DMS153 (cell line): Measurements from ENCODE around the gene BEND6.

ENCODE experiments used
- DNase-seq: peaks from one replicate; lab custom pipeline; 2025; lab: John Stamatoyannopoulos, UW

Gene BEND6, protein sequence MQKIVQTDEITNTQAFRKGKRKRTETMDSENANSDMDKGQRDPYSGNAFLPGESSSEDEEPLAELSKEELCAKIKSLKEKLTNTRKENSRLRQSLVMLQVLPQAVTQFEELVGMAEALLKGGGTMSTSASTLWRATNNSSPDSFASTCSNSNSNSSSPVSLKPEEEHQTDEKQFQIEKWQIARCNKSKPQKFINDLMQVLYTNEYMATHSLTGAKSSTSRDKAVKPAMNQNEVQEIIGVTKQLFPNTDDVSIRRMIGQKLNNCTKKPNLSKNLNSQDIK

DNA sequence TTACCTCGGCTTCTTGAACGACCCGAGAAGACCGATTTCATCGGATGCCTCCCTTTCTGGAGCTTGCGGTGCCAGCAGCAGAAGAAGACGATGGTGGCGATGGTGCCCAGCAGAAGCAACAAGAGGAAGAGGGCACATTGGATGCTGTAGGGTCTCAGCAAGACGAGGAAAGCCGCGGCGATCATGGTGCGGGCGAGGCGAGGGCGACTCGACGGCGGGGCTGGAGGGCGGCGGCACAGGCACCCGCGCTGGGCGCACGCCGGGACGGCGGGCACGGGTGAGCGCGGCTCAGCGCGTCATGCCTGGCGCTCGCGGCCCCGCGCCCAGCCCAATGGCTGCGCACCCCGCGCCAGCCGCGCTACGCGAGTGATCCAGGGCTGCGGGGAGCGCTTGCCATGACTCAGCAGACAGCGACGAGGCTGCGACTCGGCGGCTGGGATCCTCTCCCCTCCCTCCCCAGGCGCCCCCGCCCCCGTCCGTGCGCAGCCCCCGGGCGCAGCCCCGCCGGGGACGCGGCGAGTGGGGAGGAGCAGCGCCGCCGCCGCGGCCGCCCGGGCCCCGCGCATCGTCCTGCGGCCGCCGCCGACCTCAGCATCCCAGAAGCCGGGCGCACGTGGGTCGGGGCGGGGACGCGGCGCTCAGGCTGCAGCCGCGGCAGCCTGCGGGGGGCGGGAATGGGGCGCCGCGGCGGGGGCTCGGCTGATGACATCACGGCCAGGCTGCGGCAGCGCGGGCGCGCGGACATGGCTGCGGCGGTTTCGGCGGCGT is at the start of gene BEND6:
Gene BEND6 (plus strand): TSS at position 705 of the 768 bp plus-strand sequence. CDS start 26,704 bp downstream, outside the sequence.
- no peak for DNase-seq

DNA sequence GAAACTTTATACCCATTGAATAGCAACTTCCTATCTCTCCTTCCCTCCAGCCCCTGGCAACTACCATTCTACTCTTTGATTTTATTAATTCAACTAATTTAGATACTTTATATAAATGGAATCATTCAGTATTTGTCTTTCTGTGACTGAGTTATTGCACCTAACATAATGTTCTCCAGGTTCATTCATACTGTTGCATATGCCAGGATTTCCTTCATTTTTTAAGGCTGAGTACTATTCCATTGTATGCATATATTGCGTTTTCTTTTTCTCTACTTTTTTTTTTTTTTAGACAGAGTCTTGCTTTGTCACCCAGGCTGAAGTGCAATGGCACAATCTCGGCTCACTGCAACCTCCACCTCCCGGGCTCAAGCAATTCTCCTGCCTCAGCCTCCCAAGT is 49.5 kb upstream of the BEND6 start:
- DNase-seq: no peak

DNA sequence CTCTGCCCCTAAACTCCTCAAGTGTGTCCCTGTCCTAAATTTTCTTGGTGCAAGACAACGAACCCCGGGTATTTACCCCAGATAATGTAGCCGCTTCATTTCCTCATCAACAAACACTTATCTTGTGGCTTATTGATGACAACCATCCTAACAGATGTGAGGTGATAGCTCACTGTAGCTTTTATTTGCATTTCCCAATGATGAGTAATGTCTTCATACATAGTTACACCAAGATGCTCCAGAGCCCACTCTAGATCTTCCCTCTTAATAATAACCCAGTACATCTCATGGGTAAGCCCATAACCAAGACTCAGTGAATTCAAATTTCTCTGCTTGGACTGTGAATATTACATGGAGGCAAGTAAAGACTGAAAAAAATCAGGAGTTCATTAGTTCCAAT is 48.2 kb upstream of the BEND6 start:
- no peak for DNase-seq

DNA sequence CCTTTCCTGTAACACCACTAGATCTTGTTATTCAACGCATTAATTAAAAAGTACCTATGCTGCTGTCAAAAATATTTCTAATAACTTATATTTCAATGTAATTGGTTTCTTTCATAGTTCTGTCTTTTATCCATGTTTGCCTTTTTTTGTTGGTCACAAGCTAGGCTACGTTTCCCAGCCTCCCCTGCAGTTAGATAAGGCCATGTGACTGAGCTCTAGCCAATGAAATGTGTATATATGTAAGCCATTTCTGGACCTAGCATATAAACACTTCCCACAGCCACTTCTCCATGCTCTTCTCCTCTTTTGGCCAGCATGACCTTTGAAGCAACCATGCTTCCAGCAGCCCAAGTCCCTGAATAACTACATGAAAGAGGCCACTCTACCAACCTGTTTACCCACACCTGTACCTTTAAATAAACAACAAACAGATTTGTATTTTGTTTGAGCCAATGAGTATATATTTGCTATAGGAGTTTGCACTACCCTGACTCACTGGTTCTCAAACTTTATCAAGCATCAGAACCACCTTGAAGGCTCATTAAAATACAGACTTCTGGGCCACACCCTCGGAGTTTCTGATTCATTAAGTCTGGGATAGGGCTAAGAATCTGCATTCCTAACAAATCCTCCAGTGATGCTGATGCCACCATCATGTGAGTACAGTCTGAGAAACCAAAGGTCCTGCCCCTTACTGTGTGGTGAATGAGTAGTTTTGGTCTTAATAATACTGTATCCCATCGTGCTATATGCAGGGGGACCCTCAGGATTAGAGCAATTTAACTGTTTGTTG is 45.6 kb upstream of the BEND6 start:
- DNase-seq: no peak

DNA sequence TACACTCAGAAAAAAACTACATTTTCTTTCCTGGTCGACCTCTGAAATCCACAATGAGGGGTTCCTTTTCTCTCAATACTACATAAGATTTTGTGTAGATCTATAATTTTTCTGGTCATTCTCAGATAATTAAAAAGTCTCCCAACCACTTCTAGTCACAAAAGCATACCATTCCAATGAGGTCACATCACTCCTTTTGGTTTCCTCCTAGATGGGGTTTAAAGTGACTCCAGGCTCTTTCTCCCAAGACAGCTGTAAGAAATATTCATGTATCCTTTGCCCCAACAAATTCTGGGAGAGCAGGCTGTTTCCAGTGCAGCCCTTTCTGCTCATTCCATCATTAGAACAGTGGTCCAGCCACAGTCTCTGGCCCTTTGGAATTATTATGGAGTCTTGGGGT is 43.1 kb upstream of the BEND6 start:
- no peak for DNase-seq

DNA sequence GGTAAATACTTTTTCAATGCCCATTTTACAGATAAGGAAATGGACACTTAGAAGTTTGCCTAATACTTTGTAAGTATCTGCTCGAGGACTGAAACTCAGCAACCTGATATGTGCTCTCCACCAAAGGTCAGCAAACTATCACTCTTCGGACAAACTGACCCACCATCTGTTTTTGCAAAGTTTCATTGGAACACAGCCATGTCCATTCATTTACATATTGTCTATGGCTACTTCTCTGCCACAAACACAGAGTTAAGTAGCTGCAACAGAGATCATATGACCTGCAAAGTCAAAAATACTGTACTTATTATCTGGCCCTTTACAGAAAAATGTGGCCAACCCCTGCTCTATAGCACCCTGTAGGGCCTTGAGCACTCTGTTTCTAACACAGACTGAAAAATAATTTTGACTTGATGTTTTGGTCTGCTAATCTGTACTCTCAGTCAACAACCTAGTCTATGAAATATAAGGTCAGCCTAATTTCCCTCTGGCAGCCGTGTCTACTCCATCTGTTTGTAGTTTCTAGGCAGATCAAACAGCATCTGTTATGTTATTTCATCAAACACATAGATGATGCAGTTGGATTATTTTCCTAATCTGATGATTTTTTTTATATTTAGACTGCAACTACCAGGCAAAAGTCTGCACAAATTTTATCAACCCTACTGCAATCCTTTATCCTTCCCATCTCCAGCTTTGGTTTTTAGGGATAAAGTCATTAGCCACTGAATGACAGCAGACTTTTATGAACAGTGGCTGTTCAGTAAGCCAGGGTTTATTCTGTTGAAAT is 41.4 kb upstream of the BEND6 start:
- no peak for DNase-seq

DNA sequence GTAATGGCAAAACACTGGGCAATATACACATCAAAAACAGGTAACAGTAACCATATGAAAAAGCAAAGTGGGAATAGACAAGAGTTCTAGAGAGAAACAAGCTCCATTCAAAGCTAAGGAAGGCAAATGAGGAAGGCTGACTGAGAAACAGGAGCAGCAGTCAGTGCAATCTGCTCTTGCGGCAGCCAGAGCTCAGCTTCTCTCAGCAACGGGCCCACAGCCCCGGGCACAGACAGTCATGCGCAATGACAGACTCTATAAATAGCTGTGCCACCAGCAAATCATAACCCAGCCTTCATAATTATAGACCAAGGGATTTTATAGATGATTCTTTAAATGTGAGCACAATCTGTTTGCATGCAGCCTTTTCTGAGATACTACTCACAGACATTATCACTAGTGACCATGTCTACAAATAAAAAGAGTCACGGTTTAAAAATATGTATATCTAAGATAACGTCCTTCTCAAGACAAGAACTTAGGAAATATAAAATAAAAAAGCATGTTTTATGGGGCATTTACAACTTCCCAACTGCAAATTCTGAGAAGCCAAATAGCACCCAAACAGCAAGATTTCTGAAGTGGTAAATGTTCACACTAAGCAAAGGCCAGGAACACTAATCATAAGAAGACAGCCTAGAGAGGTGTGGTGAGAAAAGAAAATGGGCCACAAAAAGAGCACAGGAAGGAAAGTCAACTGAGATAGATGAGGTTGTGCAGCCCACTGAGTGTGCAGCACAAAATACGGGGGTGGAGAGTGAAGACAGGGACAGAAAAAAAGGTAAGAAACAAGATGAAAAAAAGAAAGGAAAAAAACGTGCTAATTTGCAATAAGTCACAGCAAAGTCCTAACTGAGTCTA is 39.9 kb upstream of the BEND6 start:
- DNase-seq: no peak

DNA sequence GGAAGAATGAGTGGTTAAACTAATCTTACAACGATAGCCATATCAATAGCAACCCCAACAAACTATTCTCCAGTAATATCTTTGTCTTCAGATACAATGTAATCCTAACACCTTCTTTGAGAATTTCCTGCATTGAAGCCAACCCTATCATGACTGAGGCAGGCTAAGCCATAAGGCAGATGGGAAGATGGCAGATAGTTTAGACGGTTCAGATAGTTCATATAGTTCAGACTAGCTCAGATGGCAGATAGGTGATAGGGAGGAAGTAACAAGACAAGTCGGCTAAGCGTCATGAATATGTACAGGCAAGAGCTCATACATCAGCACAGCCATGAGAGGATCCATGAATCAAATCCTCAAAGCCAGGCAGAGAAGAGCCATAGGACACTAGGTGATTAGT is 39.1 kb upstream of the BEND6 start:
- no peak for DNase-seq

DNA sequence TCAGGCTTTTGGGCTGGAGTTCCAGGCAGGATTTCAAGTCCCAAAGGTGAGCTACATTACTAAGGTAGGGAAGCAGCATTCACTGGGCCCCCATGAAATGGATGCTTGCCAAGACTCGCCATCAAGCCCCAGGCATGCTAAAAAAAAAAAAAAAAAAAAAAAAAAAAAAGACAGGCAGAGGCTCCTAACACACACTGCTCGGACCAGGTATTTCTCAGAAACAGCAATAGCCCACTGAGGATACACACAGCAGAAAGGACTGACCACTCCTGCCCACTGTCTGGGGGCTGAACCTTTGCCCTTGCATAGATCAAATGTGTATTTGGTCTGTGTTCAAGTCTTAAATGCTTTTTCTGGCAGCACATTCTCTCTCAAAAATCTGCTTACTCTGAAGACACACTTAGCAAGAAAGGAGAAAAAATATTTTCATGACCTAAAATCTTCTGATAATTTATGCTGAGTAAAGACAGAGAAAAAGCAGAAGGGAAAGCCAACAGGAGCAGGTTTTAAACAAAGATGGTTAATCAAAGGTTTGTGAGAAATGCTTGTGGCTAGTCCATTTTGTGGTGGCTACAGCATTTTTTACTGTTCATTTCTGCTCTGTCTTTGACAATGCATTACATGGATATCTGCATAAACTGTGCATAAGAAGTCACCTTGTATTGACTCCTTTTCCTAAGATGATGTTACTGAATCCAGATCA is 37.9 kb upstream of the BEND6 start:
- DNase-seq: no peak

DNA sequence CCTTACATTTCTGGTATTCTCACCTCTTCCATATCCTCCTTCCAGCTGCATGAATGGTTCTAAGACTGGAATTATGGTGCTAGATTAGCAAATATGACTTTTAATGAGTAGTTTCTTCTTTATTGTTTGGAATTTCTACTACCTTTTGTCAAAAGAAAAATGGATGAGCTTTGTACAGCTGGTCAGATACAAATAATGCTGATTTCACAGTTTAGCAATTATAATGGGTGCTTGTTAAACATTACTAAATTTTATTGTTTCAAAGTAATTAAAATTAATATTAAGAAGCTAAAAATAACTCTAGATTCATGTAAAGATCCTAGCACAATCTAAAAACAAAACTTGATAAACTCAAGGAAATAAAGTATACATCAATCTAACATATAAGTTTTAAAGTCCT is 32.3 kb upstream of the BEND6 start:
- DNase-seq: no peak

DNA sequence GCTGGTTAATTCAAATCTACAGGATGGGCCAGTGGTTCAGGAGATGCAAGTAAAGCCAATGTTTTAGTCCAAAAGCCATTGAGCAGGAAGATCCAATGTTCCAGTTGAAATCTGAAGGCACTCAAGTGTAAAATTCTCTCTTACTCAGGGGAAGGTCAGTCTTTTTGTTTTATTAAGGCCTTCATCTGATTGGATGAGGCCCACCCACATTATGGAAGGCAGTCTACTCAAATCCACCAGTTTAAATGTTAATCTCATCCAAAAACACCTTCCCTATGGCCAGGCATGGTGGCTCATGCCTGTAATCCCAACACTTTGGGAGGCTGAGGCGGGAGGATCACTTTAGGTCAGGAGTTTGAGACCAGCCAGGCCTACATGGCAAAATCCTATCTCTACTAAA is 31.3 kb upstream of the BEND6 start:
- DNase-seq: no peak

DNA sequence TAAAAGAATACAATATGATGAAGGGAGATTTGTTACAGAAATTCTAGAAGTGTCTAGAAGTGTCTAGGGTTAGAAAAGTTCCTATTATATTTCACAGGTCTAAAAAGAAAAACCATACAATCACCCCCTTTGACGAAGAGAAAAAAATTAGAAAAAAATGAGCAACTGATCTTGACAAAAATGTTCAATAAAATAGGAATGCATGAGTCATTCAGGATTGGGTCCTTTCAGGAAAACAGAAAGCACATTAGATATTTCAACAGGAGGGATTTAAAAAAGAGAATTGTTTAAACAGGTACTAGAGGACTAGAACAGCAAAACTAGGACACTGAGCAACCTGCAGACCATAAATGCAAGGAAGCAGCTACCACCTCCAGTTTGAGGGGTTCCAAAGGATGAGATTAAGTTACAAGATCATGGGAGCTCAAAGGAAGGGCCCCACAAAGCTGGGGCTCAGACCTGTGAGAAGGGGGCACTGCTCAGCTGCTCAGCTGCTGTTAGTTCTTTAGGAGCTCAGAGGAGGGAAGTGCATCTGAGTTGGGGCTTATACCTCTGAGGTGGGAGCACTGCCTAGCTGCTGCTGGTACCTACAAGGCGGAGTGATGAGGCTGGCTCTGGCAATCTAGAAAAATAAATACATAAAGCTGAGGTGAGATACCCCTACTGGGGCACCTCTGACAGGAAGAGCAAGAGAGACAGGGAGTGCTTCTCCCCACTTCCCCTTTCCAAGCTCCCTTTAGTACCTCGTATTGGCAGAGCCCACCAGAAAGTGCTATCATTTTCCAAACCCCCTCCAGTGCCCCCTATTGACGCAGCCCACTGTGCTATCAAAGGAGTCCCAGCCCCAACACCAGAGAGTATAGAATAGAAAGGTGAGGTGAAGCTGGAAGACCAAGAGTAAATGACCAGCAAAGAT is 27.1 kb upstream of the BEND6 start:
- no peak for DNase-seq

DNA sequence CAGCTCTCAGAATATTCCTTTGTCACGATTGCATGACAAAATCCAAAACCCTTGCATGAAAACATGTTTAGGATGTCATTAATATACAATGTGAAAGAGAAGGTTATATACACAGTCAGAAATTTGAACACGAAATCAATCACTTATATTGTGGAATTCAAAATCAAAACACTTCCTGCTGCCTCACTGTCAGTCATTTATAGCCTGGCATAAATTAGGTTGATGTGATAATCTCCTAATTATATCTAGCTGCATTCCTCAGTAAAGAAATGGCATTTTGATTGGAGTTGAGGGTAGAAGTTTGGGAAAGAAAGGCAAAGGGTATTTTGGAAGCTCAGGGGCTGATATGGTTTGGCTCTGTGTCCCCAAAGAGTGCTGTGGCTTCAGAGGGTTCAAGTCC is 24.1 kb upstream of the BEND6 start:
- no peak for DNase-seq

DNA sequence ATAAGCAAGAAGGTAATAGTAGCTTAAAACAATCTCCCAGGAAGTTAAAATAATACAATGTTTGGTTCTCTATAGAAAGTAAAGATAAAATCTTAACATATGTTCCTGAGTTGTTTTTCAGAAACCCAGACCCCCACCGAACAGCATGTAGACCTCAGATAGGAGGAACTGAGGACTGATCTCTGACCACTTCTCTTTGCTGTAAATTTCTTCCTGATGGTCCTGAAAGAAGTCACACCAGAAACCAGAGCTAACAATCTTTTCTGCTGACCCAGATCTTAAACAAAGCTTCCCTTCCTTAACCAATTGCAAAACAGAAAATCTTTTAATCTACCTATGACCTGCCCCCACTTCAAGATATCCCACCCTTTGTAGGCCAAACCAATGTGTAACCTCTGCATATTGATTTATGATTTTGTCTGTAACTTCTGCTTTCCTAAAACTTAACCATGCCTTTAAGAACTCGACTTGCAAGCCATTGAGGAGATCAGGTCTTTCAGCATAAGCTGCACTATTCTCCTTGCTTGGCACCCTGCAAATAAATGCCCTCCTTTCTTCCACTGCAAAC is 21.9 kb upstream of the BEND6 start:
- DNase-seq: no peak

DNA sequence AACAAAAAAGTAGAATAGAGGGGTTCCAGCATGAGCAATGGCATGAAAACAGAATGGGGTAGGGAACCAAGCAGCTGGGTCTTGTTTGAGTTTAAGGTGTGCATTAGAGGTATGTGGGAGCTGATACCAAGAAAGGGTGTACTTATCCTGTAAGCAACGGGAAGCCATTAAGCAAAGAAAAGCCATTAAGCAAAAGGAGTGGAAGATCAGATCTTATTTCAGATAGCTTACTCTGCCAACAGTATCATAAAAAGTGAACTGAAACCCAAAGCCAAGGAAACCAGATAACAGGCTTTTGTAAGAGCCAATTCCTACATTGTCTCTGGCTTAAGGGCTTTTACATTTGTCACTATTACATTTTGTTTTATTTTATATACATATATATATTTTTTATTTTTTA is 21.3 kb upstream of the BEND6 start:
- DNase-seq: no peak

DNA sequence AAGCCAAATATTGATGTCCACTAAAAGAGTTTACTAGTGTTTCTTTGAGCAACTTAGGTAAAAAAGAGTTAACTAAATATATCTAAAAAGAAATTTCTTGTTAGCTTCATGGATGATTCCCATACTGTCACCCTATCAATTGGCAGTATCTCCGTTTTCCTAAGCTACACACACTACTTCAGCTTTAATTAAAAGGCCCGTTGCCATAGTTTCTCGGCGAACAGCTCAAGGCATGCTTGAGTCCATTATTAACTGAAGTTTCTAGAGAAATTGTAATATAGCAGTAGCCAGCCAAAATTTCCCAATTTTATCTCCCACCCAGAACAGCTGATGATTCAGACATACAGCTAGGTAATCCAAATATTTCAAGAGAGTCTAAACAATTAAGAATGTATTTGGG is 20.0 kb upstream of the BEND6 start:
- DNase-seq: no peak

DNA sequence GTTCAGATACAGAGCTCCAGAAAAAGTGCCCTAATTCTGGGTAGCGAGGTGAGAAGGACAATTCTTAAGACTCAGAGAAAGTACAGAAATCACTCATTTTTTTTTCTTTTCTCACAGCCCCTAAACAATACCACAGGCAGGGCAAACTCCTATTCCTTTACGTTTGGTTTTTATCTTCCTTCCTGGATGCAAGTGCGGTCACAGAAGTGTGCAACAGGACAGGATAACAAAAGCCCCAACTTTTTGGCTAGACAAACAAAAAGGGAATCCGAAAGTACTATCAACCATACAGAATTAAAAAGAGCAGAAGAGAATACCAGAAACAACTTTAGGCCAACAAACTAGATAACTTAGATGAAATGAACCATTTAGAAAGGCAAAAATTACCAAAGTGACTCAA is 18.4 kb upstream of the BEND6 start:
- no peak for DNase-seq

DNA sequence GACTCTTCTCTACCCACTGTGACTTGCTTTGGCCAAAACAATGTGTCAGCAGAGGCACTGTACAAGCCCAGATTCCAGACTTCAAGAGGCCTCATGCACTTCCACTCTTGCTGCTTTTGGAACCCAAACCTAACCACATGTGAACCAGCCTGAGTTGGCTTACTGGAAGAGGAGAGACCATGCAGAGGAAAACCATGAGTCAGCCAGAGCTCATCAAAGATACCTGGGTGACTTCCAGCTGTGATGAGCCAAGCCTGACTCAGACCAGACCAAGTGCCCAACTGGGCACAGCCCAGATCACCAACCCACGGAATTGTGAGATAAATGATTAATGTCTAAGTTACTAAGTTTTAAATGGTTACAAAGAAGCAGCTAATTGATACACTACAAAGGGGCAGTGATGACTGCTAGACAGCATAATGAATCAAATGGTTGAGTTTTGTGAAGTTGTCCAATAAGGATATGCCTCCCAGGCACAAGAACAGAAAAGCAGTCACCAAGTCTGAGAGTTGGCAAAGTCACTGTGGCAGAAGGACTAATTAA is 16.2 kb upstream of the BEND6 start:
- DNase-seq: no peak

DNA sequence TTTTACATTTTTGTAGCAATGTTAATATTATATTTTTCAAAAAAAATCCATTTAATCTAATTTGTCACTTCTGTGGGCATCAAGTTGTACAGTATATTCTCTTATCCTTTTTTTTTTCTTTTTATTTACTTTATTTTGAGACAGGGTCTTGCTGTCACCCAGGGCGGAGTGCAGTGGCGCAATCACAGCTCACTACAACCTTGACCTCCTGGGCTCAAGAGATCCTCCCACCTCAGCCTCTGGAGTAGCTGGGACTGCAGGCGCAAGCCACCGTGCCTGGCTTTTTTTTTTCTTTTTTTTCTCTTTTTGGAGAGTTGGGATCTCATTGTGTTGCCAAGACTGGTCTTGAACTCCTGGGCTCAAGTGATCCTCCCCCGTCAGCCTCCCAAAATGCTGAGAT is 14.4 kb upstream of the BEND6 start:
- DNase-seq: no peak
